HCT116 (cell line): ENCODE results near the gene AIFM2. TPM values are rescaled to one million over a fixed set of nuclear protein-coding genes. Genes with fewer than 3 reads are reported as not detected.

Experiments used
- ATAC-seq: fragments of 200-7000 bp; cut with Tn5 transposase; 2 replicates; pipeline ENCODE4 v1.9.1; 2020; ENCODE audit warnings: mild to moderate bottlenecking, moderate library complexity
- BruUV-seq: library from RNA; stranded (reverse); fragments of 400-500 nt; replicated peaks from 2 replicates; lab custom pipeline; 2021; lab: Mats Ljungman, UMichigan
- CTCF ChIA-PET: fragments of 300-600 bp; sonication (Branson Sonifier 250); formaldehyde crosslinking; loops from one replicate; lab custom pipeline; 2021; ENCODE audit warnings: antibody characterized with exemption; lab: Charles Lee
- POLR2A ChIA-PET: fragments of 300-600, 350-600 bp; sonication (Branson Sonifier 250); formaldehyde crosslinking; loops from one replicate; lab custom pipeline; 2021; ENCODE audit warnings: antibody characterized with exemption; lab: Charles Lee
- RAD21 ChIA-PET, 2 experiments: fragments of 300-600 bp; sonication (Branson Sonifier 250); formaldehyde crosslinking; loops; one replicate each; lab custom pipeline; 2023; ENCODE audit warnings: low total read pairs in 2 of 2; ENCODE audit not compliant: uncharacterized antibody in 2 of 2, unreplicated experiment in 2 of 2, low non-redundant PET in 1 of 2; lab: Charles Lee
- DNase-seq: peaks from one replicate; pipeline ENCODE4 v3.0.0-alpha.2; 2010; ENCODE audit warnings: low read depth, low spot score
- H2AFZ ChIP-seq: fragments of 200-600 bp; shearing (Covaris generic), sonication (generic); 2 replicates; pipeline ENCODE4 v1.6.1; 2017; ENCODE audit warnings: low read depth, mixed run types, mixed read lengths, antibody characterized with exemption, low read length; ENCODE audit not compliant: poor library complexity, severe bottlenecking
- H3K27ac ChIP-seq: 2 replicates; pipeline ENCODE4 v1.5.1; 2012; ENCODE audit warnings: low read depth, low read length
- H3K27me3 ChIP-seq: fragments of 200-600 bp; sonication (generic); 2 replicates; pipeline ENCODE4 v1.6.1; 2016; ENCODE audit warnings: mixed run types, low read length, mixed read lengths; ENCODE audit not compliant: insufficient read depth
- H3K36me3 ChIP-seq, 2 experiments: fragments of 200-500 bp in 1 of 2; fragments of 200-600 bp in 1 of 2; sonication (Bioruptor generic) in 1 of 2; sonication (generic) in 1 of 2; 2 replicates each; pipeline versions ENCODE4 v1.5.1 to v1.6.1; 2014 to 2016; ENCODE audit warnings: low read length in 2 of 2, inconsistent platforms in 1 of 2, mixed read lengths in 1 of 2, mixed run types in 1 of 2; ENCODE audit not compliant: insufficient read depth in 2 of 2, control insufficient read depth in 1 of 2
- H3K4me1 ChIP-seq, 2 experiments: fragments of 200-600 bp in 1 of 2; sonication (generic) in 1 of 2; 2 replicates each; pipeline versions ENCODE4 v1.5.1 to v1.6.1; 2012 to 2017; ENCODE audit warnings: low read length in 2 of 2, inconsistent platforms in 1 of 2, mild to moderate bottlenecking in 1 of 2, mixed read lengths in 1 of 2, mixed run types in 1 of 2, moderate library complexity in 1 of 2; ENCODE audit not compliant: insufficient read depth in 2 of 2, control insufficient read depth in 1 of 2
- H3K4me2 ChIP-seq: fragments of 200-600 bp; sonication (generic); 2 replicates; pipeline ENCODE4 v1.6.1; 2017; ENCODE audit warnings: mixed run types, low read length, mixed read lengths
- H3K4me3 ChIP-seq, 2 experiments: fragments of 200-600 bp in 1 of 2; sonication (generic) in 1 of 2; replicated peaks in 1 of 2; 2 replicates each; pipeline ENCODE4 v1.5.1; 2011 to 2016; ENCODE audit warnings: low read length in 2 of 2, control low read depth in 1 of 2, low read depth in 1 of 2, mild to moderate bottlenecking in 1 of 2, mixed read lengths in 1 of 2, mixed run types in 1 of 2
- H3K79me2 ChIP-seq: fragments of 200-600 bp; sonication (generic); 2 replicates; pipeline ENCODE4 v1.6.1; 2017; ENCODE audit warnings: mild to moderate bottlenecking, mixed run types, low read length, moderate library complexity, mixed read lengths; ENCODE audit not compliant: insufficient read depth
- H3K9ac ChIP-seq: fragments of 200-600 bp; sonication (generic); 2 replicates; pipeline ENCODE4 v1.6.1; 2016; ENCODE audit warnings: low read length, mixed read lengths
- H3K9me2 ChIP-seq: fragments of 200-600 bp; sonication (generic), shearing (Covaris generic); 2 replicates; pipeline ENCODE4 v1.6.1; 2017; ENCODE audit warnings: mixed run types, mild to moderate bottlenecking, moderate library complexity; ENCODE audit not compliant: insufficient read depth
- H3K9me3 ChIP-seq, 2 experiments: fragments of 200-500 bp in 1 of 2; fragments of 200-600 bp in 1 of 2; sonication (Bioruptor generic) in 1 of 2; sonication (generic) in 1 of 2; 2 replicates each; pipeline ENCODE4 v1.6.1; 2014 to 2017; ENCODE audit warnings: low read length in 2 of 2, mixed read lengths in 2 of 2, inconsistent platforms in 1 of 2, low read depth in 1 of 2, mild to moderate bottlenecking in 1 of 2, mixed run types in 1 of 2, moderate library complexity in 1 of 2; ENCODE audit not compliant: control insufficient read depth in 1 of 2, insufficient read depth in 1 of 2
- H4K20me1 ChIP-seq: fragments of 200-600 bp; sonication (generic), shearing (Covaris generic); 2 replicates; pipeline ENCODE4 v1.6.1; 2017; ENCODE audit warnings: mixed run types, mild to moderate bottlenecking, moderate library complexity; ENCODE audit not compliant: insufficient read depth
- ATF3 ChIP-seq: IDR thresholded peaks from 2 replicates; pipeline ENCODE4 v1.6.1; 2012
- CBX3 ChIP-seq: IDR thresholded peaks from 2 replicates; pipeline ENCODE4 v1.6.1; 2012; ENCODE audit warnings: low read depth
- CEBPB ChIP-seq: IDR thresholded peaks from 2 replicates; pipeline ENCODE4 v1.6.1; 2012; ENCODE audit warnings: low read depth
- EGR1 ChIP-seq: IDR thresholded peaks from 2 replicates; pipeline ENCODE4 v1.6.1; 2012; ENCODE audit warnings: low read depth
- ELF1 ChIP-seq: IDR thresholded peaks from 2 replicates; pipeline ENCODE4 v1.6.1; 2012; ENCODE audit warnings: low read depth, borderline replicate concordance
- EZH2phosphoT487 ChIP-seq: fragments of 200-600 bp; IDR thresholded peaks from 2 replicates; pipeline ENCODE4 v1.6.1; 2018; ENCODE audit warnings: antibody characterized with exemption, borderline replicate concordance
- FOSL1 ChIP-seq: IDR thresholded peaks from 2 replicates; pipeline ENCODE4 v1.6.1; 2012; ENCODE audit warnings: low read depth
- MAX ChIP-seq: IDR thresholded peaks from 2 replicates; pipeline ENCODE4 v1.6.1; 2012
- POLR2A ChIP-seq: IDR thresholded peaks from 2 replicates; pipeline ENCODE4 v1.7.0; 2011; ENCODE audit warnings: borderline replicate concordance; ENCODE audit not compliant: insufficient read depth, insufficient read length; ENCODE audit errors: extremely low read depth
- POLR2AphosphoS5 ChIP-seq: IDR thresholded peaks from 2 replicates; pipeline ENCODE4 v1.6.1; 2011; ENCODE audit warnings: mild to moderate bottlenecking, low read depth, low read length, moderate library complexity
- RAD21 ChIP-seq: IDR thresholded peaks from 2 replicates; pipeline ENCODE4 v1.6.1; 2012; ENCODE audit warnings: low read depth, mild to moderate bottlenecking
- SIN3A ChIP-seq: IDR thresholded peaks from 2 replicates; pipeline ENCODE4 v1.6.1; 2012; ENCODE audit warnings: low read depth
- SP1 ChIP-seq: IDR thresholded peaks from 2 replicates; pipeline ENCODE4 v1.6.1; 2012; ENCODE audit warnings: low read depth
- SRF ChIP-seq: IDR thresholded peaks from 2 replicates; pipeline ENCODE4 v1.6.1; 2012; ENCODE audit warnings: low read depth
- TCF7L2 ChIP-seq: IDR thresholded peaks from 2 replicates; pipeline ENCODE4 v1.7.0; 2011; ENCODE audit warnings: borderline replicate concordance, inconsistent platforms; ENCODE audit not compliant: insufficient read depth, insufficient read length; ENCODE audit errors: extremely low read depth
- ZBTB33 ChIP-seq: IDR thresholded peaks from 2 replicates; pipeline ENCODE4 v1.6.1; 2011; ENCODE audit warnings: mild to moderate bottlenecking, low read length, moderate library complexity; ENCODE audit not compliant: insufficient replicate concordance; ENCODE audit errors: extremely low read depth
- ZFX ChIP-seq: fragments of 450-650 bp; IDR thresholded peaks from 2 replicates; pipeline ENCODE4 v1.6.1; 2017
- ZNF274 ChIP-seq: fragments of 200-500 bp; sonication (Bioruptor generic); IDR thresholded peaks from 2 replicates; pipeline ENCODE4 v1.6.1; 2014; ENCODE audit warnings: mild to moderate bottlenecking, low read depth, low read length, inconsistent platforms
- intact Hi-C: fragments of 100-400 bp; cut with micrococcal nuclease; formaldehyde crosslinking; loops from 2 replicates; pipeline ENCODE4 v1.10.0; 2022
- total RNA-seq: library from RNA; stranded (reverse); gene quantifications from one replicate; pipeline ENCODE4 v1.2.1, GENCODE V29; 2021; ENCODE audit not compliant: unreplicated experiment

The AIFM2 gene
- total RNA-seq, 1 experiment from 2014 or later = 20.0 TPM

GRCh38 chr10:70112071-70112470 lies 20.6 kb downstream of the AIFM2 start:
- BruUV-seq = no TSS peak
- Histone ChIP-seq H3K27me3 (no peaks in the 10 kb centered on the region), H3K36me3 (peaks cover 6 to 28% of the 10 kb centered on the region in 2 experiments; a peak in 2 of 4 replicates), H3K4me1 (peaks cover 0 to 2% of the 10 kb centered on the region in 2 experiments; a peak in 1 of 4 replicates), H4K20me1 (no peaks in the 10 kb centered on the region), H3K4me2 (no peak overlapping the region), H2AFZ (no peak overlapping the region), H3K4me3 (no peak overlapping the region), H3K9ac (no peak overlapping the region), H3K9me3 (no peaks in the 10 kb centered on the region), H3K79me2 (no peaks in the 10 kb centered on the region), H3K27ac (no peak overlapping the region), H3K9me2 (no peaks in the 10 kb centered on the region)
- intact Hi-C loops = no loop called here
- TF ChIP-seq ZNF274 = no peak
- no peak for TF ChIP-seq SP1
- no peak for TF ChIP-seq ELF1
- TF ChIP-seq RAD21 = no peak
- no peak for TF ChIP-seq POLR2AphosphoS5
- no peak for TF ChIP-seq ZBTB33
- no peak for TF ChIP-seq ATF3
- TF ChIP-seq CBX3 = no peak
- no peak for TF ChIP-seq SIN3A
- TF ChIP-seq EZH2phosphoT487 = no peak
- TF ChIP-seq ZFX = no peak
- TF ChIP-seq EGR1 = no peak
- TF ChIP-seq SRF = no peak
- TF ChIP-seq POLR2A = no peak
- TF ChIP-seq FOSL1 = no peak
- TF ChIP-seq CEBPB = no peak
- no peak for TF ChIP-seq MAX
- TF ChIP-seq TCF7L2 = no peak
- CTCF ChIA-PET = no interaction called here
- RAD21 ChIA-PET = no interaction called here
- POLR2A ChIA-PET = no interaction called here
- no peak for ATAC-seq
- no peak for DNase-seq
